NCI-H82 treated with DMSO at 0.1 percent for 48 hours (cell line): ENCODE data around the gene SYNE4.
A peak's percentile ranks its signal among the peaks of the same experiment; 100 is the strongest.

Source experiments
- DNase-seq: peaks from one replicate; lab custom pipeline; 2025; ENCODE audit not compliant: unreplicated experiment; lab: John Stamatoyannopoulos, UW

Gene SYNE4

DNA sequence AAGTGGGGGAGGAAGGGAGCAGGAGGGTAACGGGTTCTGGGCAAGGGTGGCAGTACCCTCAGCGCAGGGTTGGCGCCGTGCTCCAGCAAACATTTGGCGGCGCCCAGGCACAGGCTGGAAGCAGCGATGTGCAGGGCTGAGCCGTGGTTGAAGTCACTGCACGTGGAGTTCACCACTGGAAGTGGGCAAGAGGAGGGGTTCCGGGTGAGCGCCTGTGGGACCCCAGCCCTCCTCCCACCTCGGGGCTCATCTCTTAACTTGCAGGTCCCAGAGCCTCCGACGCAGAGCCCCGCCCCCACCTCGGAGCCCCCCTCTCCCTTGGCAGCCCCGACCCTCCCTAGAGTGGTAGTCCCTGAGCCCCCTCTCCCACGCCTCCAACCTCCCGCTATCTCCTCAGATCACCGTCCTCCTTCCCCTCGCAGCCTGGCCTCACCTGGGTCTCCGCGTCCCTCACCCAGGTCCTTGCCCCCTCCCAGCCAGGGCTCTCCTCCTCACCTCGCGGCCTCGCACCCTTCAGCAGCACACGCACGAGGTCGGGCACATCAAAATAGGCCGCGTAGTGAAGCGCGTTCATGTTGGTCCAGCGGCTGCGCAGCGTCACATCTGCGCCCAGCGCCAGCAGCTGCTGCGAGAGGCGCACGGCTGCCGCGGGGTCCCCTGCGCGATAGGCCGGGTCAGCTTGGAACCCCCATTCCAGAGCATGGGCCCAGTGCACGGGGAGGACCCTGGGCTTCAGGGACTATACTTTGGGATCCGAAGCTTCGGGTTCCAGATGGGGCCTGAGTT lies 17.7 kb upstream of the SYNE4 start:
- DNase-seq = no peak

DNA sequence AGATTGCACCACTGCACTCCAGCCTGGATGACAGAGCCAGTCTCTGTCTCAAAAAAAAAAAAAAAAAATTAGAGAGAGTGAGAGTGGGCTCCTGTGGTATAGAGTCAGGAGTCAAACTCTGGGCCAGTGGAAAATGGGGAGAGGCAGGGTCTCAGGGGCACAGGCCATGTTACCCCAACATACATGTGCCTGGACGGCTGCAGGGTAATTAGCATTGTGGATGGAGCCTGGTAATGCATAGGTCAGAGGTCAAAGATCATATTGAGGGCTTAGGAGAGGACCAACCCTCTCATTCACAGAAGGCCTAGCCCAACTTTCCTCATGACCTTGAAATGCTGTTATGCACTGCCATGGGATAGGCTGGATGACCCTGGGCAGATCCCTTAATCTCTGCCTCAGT lies 16.9 kb upstream of the SYNE4 start:
- no peak for DNase-seq

DNA sequence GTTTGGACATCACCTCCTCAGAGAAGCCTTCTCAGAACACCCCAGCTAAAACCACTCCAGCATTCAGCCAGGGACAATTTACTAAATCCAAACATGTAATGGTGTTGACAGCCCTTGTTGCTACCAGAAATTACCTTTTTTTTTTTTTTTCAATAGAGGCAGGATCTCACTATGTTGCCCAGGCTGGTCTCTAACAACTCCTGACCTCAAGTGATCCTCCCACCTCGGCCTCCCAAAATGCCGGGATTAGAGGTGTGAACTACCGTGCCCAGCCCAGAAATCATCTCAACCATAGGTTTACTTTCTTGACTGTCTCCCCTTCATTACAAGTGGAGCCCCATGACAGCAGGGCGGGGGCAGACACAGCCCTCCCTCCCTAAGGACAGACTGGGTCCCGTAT lies 14.8 kb upstream of the SYNE4 start:
- DNase-seq = no peak

DNA sequence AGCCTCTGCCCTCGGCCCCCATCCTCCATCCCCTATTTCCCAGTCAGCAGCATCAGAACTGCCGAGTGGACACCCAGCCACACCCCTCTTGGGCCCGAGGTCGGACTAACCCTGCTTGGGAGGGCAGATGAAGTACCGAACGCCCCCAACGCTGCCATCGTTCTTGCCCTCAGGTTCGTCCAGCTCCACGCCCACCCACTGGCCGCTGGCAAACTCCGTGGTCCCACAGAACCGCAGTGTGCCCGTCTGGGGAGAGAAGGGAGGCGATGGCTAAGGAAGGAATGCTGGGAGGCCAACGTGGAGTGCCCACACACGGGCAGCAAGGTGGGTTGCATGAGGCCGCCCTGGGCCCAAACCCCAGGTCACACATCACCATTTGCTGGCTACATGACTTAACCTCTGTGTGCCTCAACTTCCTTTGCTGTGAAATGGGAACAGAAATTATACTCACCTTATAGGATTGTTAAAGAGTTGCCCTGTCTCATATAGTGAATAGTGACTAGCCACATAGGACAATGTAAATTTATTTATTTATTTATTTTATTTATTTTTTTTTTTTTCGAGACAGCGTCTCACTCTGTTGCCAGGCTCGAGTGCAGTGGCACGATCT lies 10.6 kb upstream of the SYNE4 start:
- DNase-seq = no peak

DNA sequence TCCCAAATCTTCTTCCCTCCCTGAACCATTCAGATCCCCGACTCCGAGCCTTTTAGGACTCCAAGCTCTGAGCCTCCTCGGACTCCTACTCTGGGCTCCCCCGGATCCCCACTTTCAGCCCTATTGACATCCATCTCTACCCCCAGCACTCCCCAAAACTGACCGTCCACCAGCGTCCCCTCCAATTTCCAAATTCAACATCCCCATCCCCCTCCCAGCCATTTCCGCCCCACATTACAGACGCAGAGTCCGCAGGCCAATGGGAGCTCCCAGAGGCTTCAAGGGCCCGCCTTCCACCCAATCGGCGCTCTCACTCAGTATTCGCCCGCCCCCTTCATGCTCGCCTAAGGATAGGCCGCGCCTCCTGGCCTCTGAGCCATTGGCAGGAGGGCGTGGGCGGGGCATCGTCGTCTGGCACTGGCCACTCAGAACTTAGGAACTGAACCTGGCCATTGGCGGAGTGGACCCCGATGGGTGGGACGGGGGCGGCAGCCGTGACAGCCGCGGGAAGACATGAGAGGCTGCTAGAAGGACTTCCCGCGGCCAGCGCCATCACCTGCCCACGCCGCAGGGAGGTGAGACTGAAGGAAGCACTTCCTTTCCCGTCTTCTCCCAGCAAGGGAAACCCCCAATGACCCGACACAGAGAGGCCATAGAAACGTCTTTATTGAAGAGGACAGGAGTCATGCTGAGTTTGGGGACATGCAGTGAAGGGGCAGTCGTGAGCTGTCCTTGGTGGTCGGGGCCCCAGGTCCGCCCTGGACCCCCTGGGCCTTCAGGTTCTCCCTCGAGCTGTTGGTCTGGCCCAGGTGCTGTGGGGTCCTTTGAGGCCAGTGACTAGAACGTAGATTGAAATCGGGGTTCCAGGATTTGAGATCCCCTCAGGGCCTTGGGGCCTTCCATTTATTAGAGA lies 5.7 kb upstream of the SYNE4 start, which contains the start of gene ALKBH6:
Gene ALKBH6 (minus strand): TSS at position 202 of the 913 bp plus-strand sequence. CDS start 816 bp downstream, outside the sequence.
- peak; percentile 97 for DNase-seq

DNA sequence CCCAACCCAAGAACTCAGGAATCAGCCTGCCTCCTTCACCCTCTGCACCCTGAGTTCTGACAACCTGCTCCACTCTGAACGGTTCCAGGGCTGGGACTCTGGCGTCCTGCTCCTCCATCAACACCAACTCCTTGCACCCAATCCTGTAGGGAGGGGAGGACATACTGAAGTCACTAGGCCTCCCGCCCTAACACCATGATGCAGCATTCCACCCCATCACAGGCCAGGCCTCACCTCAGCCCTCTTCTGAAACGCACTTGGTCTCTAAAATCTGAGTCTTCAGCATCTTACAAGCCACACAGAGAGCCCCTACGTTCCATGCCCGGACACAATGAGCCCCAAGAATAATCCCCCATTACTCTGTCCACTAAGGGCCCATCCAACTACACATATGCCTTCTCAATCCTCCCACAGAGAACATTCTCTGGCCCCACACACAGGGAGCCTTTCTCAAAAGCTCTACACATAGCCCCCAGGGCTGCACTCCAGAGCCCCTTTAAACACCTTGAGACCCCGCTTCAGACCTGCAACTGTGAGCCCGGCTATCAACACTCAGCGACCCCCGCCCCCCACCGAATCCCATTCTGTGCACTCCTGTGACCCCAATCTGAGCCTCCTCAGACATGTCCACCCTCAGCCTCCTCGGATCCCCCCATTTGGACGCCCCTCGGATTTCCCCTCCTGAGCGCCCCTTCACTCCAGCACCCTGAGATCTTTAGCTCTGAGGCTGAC lies 4.8 kb upstream of the SYNE4 start:
- DNase-seq = no peak

DNA sequence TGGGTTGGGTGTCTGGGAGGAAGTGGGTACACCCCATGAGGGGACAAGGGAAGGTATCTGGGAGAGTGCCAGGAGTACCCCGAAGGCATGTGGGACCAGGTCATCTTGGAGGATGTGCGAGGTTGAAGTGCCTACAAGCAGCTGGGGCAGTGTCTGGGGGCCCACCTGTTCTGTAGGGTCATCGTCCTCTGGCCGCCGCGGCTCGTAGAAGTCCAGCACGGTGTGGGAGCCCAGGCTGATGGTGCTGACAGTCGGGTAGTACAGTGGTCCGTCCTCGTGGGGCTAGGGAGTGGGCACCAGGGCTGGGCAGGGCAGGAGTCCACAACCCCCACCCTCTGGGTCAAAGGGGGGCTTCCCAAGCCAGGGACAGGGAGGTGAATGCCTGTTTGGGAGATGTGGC lies 1.8 kb upstream of the SYNE4 start:
- DNase-seq = no peak

DNA sequence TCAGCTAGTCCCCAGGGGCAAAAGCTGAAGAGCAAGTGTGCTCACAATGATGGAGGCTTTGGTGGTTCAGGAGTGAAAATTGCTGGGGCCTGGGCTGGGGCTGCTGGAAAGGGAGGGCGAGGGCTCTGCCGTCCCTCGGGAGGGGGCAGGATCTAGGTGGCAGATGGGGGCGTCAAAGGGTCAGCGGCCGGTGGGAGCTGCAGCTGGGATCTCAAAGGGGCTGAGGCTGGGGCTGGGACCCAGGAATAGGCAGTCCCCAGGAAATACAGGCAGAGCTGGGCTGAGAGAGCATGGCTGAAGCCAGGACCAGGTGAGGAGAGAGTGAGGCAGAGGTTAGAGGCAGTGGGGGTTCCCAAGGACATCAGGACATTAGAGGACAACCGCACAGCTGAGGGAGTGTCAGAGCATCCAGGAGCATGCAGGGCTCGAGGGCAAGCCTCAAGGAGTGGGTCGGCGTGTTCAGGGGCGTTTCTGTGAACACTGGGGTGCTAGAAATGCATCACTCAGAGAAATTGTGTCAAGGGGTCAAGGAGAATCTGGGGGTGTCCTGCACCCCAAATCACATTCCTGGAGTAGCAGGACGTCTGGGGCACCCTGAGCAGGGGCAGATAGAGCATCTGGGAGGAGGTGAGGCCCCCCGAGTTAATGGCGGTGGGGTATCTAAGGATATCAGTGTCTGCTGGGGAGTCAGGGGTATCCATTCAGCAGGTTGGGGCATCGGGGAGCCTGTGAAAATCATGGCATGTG lies 1.2 kb upstream of the SYNE4 start:
- no peak for DNase-seq

DNA sequence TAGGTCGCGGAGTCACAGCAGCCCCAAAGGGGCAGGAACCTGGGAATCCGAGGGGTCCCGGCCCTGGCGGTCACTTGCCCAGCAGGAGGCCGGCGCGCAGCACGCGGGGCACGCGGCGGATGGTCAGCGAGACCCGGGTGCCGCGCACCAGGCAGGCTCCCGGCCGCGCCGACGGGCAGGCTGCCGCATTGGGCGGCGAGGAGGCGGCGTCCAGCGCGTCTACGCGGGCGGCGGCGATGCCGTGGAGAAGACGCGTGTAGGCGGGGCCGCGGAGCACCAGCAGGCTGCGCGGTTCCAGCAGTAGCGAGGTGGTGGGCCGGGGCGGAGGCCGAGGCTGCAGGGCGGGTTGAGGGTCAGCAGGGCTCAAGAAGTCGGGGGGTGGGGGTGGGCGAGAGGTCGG lies 607 bp upstream of the SYNE4 start:
- peak; percentile 4 for DNase-seq

DNA sequence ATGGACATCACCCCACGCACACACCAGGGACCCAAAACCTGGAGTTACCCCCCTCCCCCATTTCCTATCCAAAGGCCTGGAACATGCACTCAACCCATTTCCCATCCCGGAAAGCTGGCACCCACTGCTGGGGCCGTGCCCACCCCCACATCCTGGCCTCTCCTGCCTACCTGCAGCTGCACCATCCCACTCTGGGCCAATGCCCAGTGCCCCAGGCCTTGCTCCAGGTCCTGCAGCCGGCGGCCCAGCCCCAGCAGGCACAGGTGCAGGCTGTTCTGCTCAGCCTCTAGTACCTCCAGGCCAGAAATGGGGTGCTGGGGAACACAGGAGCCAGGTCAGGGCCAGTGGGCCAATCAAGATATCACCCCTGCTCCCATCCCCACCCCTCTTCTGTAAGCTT lies 1.7 kb downstream of the SYNE4 start:
- no peak for DNase-seq

DNA sequence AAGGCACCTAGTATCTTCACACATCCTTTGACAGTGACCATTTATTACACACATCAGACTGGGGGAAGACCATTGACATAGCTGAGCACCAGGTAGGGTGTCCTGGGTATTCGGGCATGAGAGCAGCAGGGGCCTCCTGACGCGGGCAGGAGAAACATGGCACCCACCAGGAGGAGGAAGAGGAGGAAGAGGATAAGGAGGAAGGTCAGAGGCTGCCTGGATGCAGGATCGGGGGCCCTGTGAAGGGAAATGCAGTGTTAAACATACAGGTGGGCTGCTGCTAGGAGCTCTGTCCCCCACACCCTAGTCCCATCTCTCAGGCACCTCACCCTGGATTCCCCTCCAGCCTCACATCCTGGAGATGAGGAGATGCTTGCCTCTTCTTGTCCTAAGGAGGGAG lies 5.3 kb downstream of the SYNE4 start:
- DNase-seq = no peak

DNA sequence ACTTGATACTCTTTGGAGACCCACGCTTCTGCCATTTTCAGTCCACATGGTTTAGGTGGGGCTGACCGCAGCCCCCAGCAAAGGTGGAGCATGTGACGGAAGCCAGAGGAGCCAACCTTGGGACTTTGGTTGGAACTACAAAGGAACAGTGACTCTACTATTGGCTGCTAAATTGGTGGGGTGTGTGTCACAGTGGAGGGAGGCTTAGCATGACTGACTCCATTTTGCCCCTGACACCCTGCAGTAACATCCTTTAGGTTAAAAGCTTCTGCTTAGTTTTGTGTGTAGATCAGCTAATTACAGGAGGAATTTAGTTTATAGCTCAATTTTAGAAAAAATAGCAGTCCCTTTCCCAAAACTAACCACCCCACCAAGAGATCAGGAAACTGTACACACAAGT lies 7.0 kb downstream of the SYNE4 start:
- no peak for DNase-seq

DNA sequence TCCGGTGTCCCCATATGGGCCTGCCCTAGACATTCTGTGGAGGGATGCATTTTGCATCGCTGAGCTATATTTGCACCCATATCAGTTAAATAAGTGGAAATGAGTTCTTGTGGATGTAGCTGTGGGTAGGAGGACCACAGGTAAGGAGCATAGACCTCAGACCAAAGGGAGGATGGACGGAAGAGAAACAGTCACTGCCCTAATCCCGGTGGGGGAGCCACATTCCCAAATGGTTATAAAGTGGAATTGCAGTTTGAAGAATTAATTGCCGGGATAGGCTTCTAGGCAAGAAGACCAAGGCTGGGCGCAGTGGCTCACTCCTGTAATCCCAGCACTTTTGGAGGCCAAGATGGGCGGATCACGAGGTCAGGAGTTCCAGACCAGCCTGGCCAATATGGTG lies 11.8 kb downstream of the SYNE4 start:
- DNase-seq = no peak

DNA sequence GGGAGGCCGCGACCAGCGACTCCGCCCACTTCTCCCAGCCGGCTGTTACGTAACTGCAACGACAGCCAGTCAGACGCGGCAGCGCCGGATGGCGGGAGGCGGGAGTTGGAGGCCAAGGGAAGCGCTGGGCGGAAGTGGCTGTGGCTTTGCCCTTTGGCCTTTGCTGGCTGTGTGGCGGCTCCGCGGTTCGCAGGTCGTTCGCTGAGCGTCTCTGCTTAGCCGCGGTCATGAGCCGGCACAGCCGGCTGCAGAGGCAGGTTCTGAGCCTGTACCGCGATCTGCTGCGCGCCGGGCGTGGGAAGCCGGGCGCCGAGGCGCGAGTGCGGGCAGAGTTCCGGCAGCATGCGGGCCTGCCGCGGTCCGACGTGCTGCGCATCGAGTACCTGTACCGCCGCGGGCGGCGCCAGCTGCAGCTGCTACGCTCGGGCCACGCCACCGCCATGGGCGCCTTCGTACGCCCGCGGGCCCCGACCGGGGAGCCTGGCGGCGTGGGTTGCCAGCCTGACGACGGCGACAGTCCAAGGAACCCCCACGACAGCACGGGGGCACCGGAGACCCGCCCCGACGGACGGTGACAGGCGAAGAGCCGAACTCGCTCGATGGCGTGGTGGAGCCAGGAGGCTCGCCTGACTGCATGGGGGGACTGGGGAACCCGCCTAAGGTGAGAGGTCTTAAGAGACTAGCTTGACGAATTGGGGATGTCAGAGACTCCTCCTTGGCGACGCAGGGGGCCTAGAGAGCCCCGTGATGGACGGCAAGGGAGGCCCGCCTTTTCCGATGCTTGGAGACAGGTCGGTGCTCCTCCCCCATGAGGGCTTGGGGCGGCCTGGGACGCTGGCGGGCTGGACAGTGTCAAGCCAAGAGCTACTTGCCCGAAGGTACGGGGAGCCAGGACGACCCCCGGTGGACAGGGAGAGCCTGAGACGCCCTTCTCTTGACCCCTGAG lies 13.3 kb downstream of the SYNE4 start, which contains the start of gene SDHAF1:
Gene SDHAF1 (plus strand): TSS at position 141 of the 946 bp plus-strand sequence. CDS start 87 bp downstream, at position 228.
- peak; percentile 79 for DNase-seq

DNA sequence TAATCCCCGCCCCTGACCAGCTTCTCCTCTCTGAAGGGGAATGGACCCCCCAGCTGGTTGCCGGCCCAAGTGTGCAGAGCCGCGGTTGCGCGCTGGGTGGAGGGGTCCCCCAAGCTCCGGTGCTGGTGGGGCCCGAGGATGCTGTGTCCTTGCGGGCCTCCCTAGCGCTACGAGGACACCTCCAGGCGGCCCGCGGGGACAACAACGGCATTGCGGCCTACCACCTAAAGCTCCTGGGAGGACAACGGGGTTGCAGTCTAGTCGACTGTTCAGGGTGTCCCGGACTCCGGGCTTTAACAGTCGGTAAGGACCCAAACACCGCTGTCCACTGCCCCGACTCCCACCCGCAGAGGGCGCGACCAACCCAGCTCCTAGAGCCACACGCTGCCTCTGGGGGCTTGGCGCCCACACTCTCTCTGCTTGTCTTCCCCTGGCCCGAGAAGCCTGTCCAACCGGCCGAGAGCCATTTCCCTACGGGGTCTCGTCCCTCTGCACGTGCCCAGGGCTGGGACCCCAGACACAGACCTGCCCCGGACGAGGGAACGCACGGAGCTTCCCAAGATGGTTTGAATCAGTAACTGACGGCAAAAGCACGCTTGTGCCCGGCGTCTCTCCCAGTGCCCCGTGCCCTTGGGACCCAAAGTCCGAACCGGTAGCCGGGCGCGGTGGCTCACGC lies 14.6 kb downstream of the SYNE4 start:
- no peak for DNase-seq

DNA sequence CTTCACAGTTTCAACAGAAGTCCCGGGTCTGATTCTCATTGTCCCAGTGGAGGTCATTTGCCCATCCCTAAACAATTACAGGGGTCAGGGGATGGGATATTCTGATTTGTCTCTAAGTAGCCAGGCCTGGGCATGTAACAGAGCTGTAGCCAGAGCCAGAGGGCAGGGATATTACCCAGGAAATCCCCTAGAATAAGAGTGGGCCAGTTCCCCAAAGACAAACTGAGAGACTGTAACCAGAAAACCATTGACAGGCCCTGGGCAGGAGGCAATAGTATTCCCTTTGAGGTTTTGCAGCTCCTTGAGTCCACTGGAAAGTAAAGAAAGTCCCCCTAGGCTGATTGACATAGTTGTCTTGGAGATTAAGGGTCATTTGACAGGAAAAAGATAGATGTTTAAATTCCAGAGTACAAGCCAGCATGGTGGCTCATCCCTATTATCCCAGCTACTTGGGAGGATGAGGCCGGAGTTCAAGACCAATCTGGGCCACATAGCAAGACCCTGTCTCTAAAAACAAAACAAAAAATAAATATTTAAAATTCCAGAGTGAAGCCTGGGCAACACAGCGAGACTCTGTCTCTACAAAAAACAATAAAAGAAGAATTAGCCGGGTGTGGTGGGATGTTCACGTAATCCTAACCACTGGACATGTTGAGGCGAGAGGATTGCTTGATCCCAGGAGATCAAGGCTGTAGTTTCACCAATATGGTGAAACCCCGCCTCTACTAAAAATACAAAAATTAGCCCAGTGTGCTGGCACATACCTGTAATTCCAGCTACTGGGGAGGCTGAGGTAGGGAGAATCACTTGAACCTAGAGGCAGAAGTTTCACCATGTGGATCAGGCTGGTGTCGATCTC lies 15.5 kb downstream of the SYNE4 start:
- DNase-seq = no peak

DNA sequence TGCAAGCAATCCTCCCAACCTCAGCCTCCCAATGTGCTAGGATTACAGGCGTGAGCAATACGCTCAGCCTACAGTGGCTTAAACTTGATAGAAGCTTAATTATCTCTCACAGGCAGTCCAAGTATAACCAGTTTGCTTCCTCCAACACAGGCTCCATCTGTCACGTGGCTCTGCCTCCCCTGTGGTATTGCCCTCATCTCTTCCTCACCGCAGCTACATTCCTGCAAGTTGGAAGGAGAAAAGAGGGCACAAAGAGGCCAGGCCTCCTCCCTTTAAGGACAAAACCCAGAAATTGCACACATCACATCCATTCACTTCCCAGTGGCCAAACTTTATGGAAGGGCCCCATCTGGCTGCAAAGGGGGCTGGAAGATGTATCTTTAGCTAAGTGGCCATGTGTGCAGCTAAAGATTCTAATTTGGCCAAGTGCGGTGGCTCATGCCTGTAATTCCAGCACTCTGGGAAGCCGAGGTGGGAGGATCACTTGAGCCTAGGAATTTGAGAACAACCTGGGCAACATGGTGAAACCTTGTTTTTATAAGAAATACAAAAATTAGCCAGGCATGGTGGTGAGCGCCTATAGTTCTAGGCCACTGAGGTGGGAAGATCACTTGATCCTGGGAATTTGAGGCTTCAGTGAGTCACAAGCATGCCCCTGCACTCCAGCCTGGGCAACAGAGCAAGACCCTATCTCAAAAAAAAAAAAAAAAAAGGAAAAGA lies 16.7 kb downstream of the SYNE4 start:
- peak; percentile 87 for DNase-seq
